NCI-H2029 treated with DMSO at 0.1 percent for 48 hours (cell line): ENCODE results near the gene PI4KA.

Experiments used
- DNase-seq: peaks from one replicate; lab custom pipeline; 2025; lab: John Stamatoyannopoulos, UW

PI4KA gene

GRCh38 chr22:20793748-20794649 lies 64.6 kb downstream of the PI4KA start:
- no peak for DNase-seq

GRCh38 chr22:20792966-20793728 lies 65.5 kb downstream of the PI4KA start:
- no peak for DNase-seq

GRCh38 chr22:20792221-20792965 lies 66.2 kb downstream of the PI4KA start:
- no peak for DNase-seq

- DNase-seq = no peak
Measured at GRCh38 chr22:20788627-20789344, 69.8 kb downstream of the PI4KA start.

- no peak for DNase-seq
Measured at GRCh38 chr22:20787746-20788626, 70.6 kb downstream of the PI4KA start.

- DNase-seq = no peak
Measured at GRCh38 chr22:20787223-20787622, 71.4 kb downstream of the PI4KA start.

- peak; percentile 20 for DNase-seq
Measured at GRCh38 chr22:20786536-20786979, 72.1 kb downstream of the PI4KA start.

GRCh38 chr22:20786048-20786447 lies 72.6 kb downstream of the PI4KA start:
- no peak for DNase-seq

GRCh38 chr22:20785415-20785814 lies 73.2 kb downstream of the PI4KA start:
- DNase-seq = no peak

- DNase-seq = peak; percentile 37
Measured at GRCh38 chr22:20783844-20784723, 74.5 kb downstream of the PI4KA start.

- no peak for DNase-seq
Measured at GRCh38 chr22:20783300-20783673, 75.3 kb downstream of the PI4KA start.

GRCh38 chr22:20782596-20783299 lies 75.9 kb downstream of the PI4KA start:
- no peak for DNase-seq

GRCh38 chr22:20782083-20782482 lies 76.5 kb downstream of the PI4KA start:
- DNase-seq = no peak

GRCh38 chr22:20781272-20781990 lies 77.2 kb downstream of the PI4KA start:
- DNase-seq = no peak

GRCh38 chr22:20779818-20780158 lies 78.8 kb downstream of the PI4KA start:
- DNase-seq = no peak

GRCh38 chr22:20779014-20779817 lies 79.4 kb downstream of the PI4KA start:
- no peak for DNase-seq

GRCh38 chr22:20777420-20778177 lies 81.0 kb downstream of the PI4KA start:
- DNase-seq = peak; percentile 89
